GM12878 (cell line): ENCODE results near the gene GPR152. TPM values are rescaled to one million over a fixed set of nuclear protein-coding genes. Genes with fewer than 3 reads are reported as not detected.

Experiments
- ATAC-seq: fragments of 200-7000 bp; cut with Tn5 transposase; 3 replicates; pipeline ENCODE4 v1.9.1; 2020; ENCODE audit warnings: mild to moderate bottlenecking, moderate library complexity
- BruUV-seq: library from RNA; stranded (reverse); fragments of 400-500 nt; replicated peaks from 2 replicates; lab custom pipeline; 2021; lab: Mats Ljungman, UMichigan
- CTCF ChIA-PET: fragments of 300-600 bp; sonication (Branson Sonifier 250); formaldehyde crosslinking; extraction: SDS; loops from one replicate; lab custom pipeline; 2021; ENCODE audit warnings: inconsistent platforms; lab: Yijun Ruan, JAX
- POLR2A ChIA-PET: fragments of 350-600 bp; formaldehyde crosslinking; extraction: SDS; loops from one replicate; lab custom pipeline; 2021; ENCODE audit warnings: inconsistent platforms; lab: Charles Lee
- RAD21 ChIA-PET: fragments of 300-600 bp; sonication (Branson Sonifier 250); formaldehyde crosslinking; loops from one replicate; lab custom pipeline; 2023; ENCODE audit warnings: antibody characterized with exemption; ENCODE audit not compliant: unreplicated experiment; lab: Charles Lee
- SMC1A ChIA-PET: fragments of 300-600 bp; sonication (Branson Sonifier 250); formaldehyde crosslinking; loops from one replicate; lab custom pipeline; 2023; ENCODE audit not compliant: unreplicated experiment, uncharacterized antibody; lab: Charles Lee
- DNase-seq: peaks from one replicate; pipeline ENCODE4 v3.0.0-alpha.2; 2011; ENCODE audit warnings: low read depth, low spot score
- FAIRE-seq: peaks from 3 replicates; lab custom pipeline; 2011; peaks lifted over from hg19 to GRCh38; lab: Jason Lieb, UNC
- H2AFZ ChIP-seq: 2 replicates; pipeline ENCODE4 v1.6.0; 2011; ENCODE audit warnings: low read depth, low read length, control low read depth; ENCODE audit not compliant: control insufficient read depth
- H3K27ac ChIP-seq: 2 replicates; pipeline ENCODE4 v1.5.1; 2011; ENCODE audit warnings: control low read depth; ENCODE audit not compliant: control insufficient read depth, insufficient read depth
- H3K27me3 ChIP-seq, 2 experiments: replicated peaks in 1 of 2; 2 replicates each; pipeline versions ENCODE4 v1.6.0 to v1.6.1; 2011; ENCODE audit warnings: low read length in 1 of 2; ENCODE audit not compliant: control insufficient read depth in 2 of 2, insufficient read depth in 2 of 2
- H3K36me3 ChIP-seq, 2 experiments: 2 replicates each; pipeline ENCODE4 v1.5.1; 2011; ENCODE audit warnings: low read length in 1 of 2; ENCODE audit not compliant: control insufficient read depth in 2 of 2, insufficient read depth in 2 of 2
- H3K4me1 ChIP-seq: 2 replicates; pipeline ENCODE4 v1.6.1; 2011; ENCODE audit warnings: mild to moderate bottlenecking, low read length, moderate library complexity, mixed read lengths; ENCODE audit not compliant: control insufficient read depth, insufficient read depth
- H3K4me2 ChIP-seq: 2 replicates; pipeline ENCODE4 v1.6.0; 2011; ENCODE audit warnings: control low read depth; ENCODE audit not compliant: control insufficient read depth, insufficient read depth
- H3K4me3 ChIP-seq: fragments of 200-600 bp; sonication (generic); 2 replicates; pipeline ENCODE4 v1.5.1; 2016
- H3K79me2 ChIP-seq: 2 replicates; pipeline ENCODE4 v1.6.0; 2011; ENCODE audit warnings: low read length; ENCODE audit not compliant: control insufficient read depth, insufficient read depth
- H3K9ac ChIP-seq: 2 replicates; pipeline ENCODE4 v1.8.0; 2011; ENCODE audit warnings: low read length, control low read depth, mixed read lengths; ENCODE audit not compliant: control insufficient read depth, insufficient read depth
- H3K9me3 ChIP-seq: replicated peaks from 3 replicates; pipeline ENCODE4 v1.5.1; 2011; ENCODE audit warnings: mild to moderate bottlenecking, low read length; ENCODE audit not compliant: control insufficient read depth, insufficient read depth
- H4K20me1 ChIP-seq: 2 replicates; pipeline ENCODE4 v1.6.0; 2011; ENCODE audit not compliant: control insufficient read depth, insufficient read depth
- CHD1 ChIP-seq: IDR thresholded peaks from 2 replicates; pipeline ENCODE4 v1.6.1; 2012; ENCODE audit warnings: low read depth, low read length, improper control_type of control experiment
- EZH2 ChIP-seq: IDR thresholded peaks from 2 replicates; pipeline ENCODE4 v1.6.1; 2012; ENCODE audit warnings: low read depth, mild to moderate bottlenecking, control low read depth, inconsistent platforms, low read length, borderline replicate concordance; ENCODE audit not compliant: control insufficient read depth
- HSF1 ChIP-seq: fragments of 150-350 bp; IDR thresholded peaks from 2 replicates; pipeline ENCODE4 v1.6.1; 2014; ENCODE audit warnings: mild to moderate bottlenecking, low read depth, low read length
- NFYB ChIP-seq: IDR thresholded peaks from 2 replicates; pipeline ENCODE4 v1.6.1; 2011; ENCODE audit warnings: low read depth, mild to moderate bottlenecking, low read length, improper control_type of control experiment, moderate library complexity; ENCODE audit not compliant: insufficient read depth
- RCOR1 ChIP-seq: conservative IDR thresholded peaks from 2 replicates; pipeline ENCODE4 v1.6.1; 2012; ENCODE audit warnings: low read depth, low read length, improper control_type of control experiment
- RELB ChIP-seq: fragments of 450-650 bp; IDR thresholded peaks from 2 replicates; pipeline ENCODE4 v1.6.1; 2017; ENCODE audit warnings: low read depth, mild to moderate bottlenecking, moderate library complexity
- SIX5 ChIP-seq: IDR thresholded peaks from 2 replicates; pipeline ENCODE4 v1.6.1; 2011; ENCODE audit warnings: mild to moderate bottlenecking, low read depth, low read length, moderate library complexity; ENCODE audit not compliant: severe bottlenecking
- SMAD1 ChIP-seq: fragments of 450-650 bp; IDR thresholded peaks from 2 replicates; pipeline ENCODE4 v1.6.1; 2018; ENCODE audit warnings: mild to moderate bottlenecking, low read depth; ENCODE audit not compliant: partially characterized antibody
- SPI1 ChIP-seq: IDR thresholded peaks from 2 replicates; pipeline ENCODE4 v1.6.1; 2011; ENCODE audit warnings: low read depth, mild to moderate bottlenecking, low read length, moderate library complexity, borderline replicate concordance; ENCODE audit not compliant: insufficient read depth
- SUPT20H ChIP-seq: IDR thresholded peaks from 2 replicates; pipeline ENCODE4 v1.6.1; 2011; ENCODE audit warnings: low read depth, mild to moderate bottlenecking, low read length, moderate library complexity, borderline replicate concordance; ENCODE audit not compliant: control insufficient read depth
- TARDBP ChIP-seq: IDR thresholded peaks from 2 replicates; pipeline ENCODE4 v1.6.1; 2016; ENCODE audit warnings: borderline replicate concordance
- ZNF622 ChIP-seq: fragments of 450-650 bp; IDR thresholded peaks from 2 replicates; pipeline ENCODE4 v1.6.1; 2017; ENCODE audit warnings: mild to moderate bottlenecking, inconsistent platforms
- WGBS: methylation state at CpG from one replicate; pipeline ENCODE4 v1.1.6; 2016; ENCODE audit warnings: low lambda C conversion rate; ENCODE audit not compliant: insufficient replicate concordance, insufficient coverage; ENCODE audit errors: missing lambda C conversion rate; 5-methylcytosine and 5-hydroxymethylcytosine counted together
- in situ Hi-C: fragments of 300-500 bp; cut with MboI; formaldehyde crosslinking; loops from 9 replicates; pipeline ENCODE4 v1.14.3; 2018; ENCODE audit warnings: mixed read lengths
- intact Hi-C: fragments of 100-400 bp; cut with micrococcal nuclease; formaldehyde crosslinking; loops from one replicate; pipeline ENCODE4 v1.14.2; 2022; ENCODE audit not compliant: unreplicated experiment
- polyA plus RNA-seq, 11 experiments: library from polyadenylated mRNA; depleted of rRNA in 4 of 11; unstranded in 6 of 11; stranded (reverse) in 5 of 11; fragments of >200 nt; fragmentation: Nextera tagmentation in 4 of 11; fragmentation: Illumina TruSeq in 1 of 11; extraction: Ambion mirVana in 4 of 11; extraction: Trizol in 1 of 11; gene quantifications; 1 replicate in 1 of 11; 2 replicates in 10 of 11; pipeline versions ENCODE4 v1.2.1 to v1.2.3, GENCODE V29; 2011 to 2016; ENCODE audit warnings: inconsistent platforms in 2 of 11, missing spikeins in 2 of 11, low read depth in 1 of 11
- total RNA-seq, 4 experiments: library from RNA; depleted of rRNA in 3 of 4; stranded (reverse); fragments of >200 nt in 3 of 4; fragmentation: Illumina TruSeq in 1 of 4; extraction: Trizol in 1 of 4; gene quantifications; 2 replicates each; pipeline versions ENCODE4 v1.2.1 to v1.2.3, GENCODE V29; 2013 to 2021
- TF ChIP-seq, protein P1 (sequence below): fragments of 450-650 bp; IDR thresholded peaks from 2 replicates; pipeline ENCODE4 v1.6.1; 2017; ENCODE audit warnings: borderline replicate concordance
- TF ChIP-seq, protein P2 (sequence below): fragments of 450-650 bp; conservative IDR thresholded peaks from 2 replicates; pipeline ENCODE4 v1.6.1; 2017; ENCODE audit warnings: mild to moderate bottlenecking, moderate library complexity

Gene GPR152
- total and polyA plus RNA-seq, 10 of the 15 experiments (the other 5 are each of a cell fraction or from before 2014, with no cell fraction given): not detected

DNA sequence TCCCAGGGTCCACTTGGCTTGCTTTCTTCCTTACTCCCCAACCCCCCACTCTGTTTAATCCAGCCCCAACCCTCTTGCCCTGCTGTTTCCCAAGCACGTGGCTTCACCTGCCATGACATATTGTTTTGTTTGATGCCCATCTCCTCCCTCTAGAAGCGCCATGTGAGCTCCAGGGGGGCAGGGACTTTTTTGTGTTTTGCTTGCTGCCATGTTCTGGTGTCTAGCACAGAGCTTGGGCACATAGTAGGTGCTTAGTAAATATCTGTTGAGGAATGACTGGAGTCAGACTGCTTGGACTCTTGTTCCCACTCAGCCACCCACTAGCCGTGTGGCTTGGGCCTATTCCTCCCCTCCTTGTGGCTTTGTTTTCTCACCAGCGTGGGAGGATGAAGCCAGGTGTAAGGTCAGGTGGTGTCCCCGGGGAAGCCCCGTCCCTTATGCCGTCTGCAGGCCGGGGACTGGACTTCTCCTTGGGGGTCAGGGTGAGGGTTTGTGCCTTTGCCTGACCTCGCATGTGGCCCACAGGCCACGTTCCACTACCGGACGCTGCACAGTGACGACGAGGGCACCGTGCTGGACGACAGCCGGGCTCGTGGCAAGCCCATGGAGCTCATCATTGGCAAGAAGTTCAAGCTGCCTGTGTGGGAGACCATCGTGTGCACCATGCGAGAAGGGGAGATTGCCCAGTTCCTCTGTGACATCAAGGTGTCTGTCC is 34.1 kb upstream of the GPR152 start:
- Histone ChIP-seq H3K4me1 (peaks cover 44% of the 10 kb centered on the region), H3K79me2 (peaks cover 33% of the 10 kb centered on the region), H3K9ac (peak overlapping the region; percentile 25), H3K9me3 (no peaks in the 10 kb centered on the region), H3K27ac (peak overlapping the region; percentile 70), H3K36me3 (peaks cover 4 to 21% of the 10 kb centered on the region in 2 experiments; a peak in 3 of 4 replicates), H2AFZ (no peak overlapping the region; the same call in 1 of the 2 replicates), H3K4me2 (peak overlapping the region; percentile 80), H4K20me1 (no peaks in the 10 kb centered on the region), H3K4me3 (0 out of 2 replicates have a peak overlapping the region, but pooled peaks have one; percentile 1), H3K27me3 (no peaks in the 10 kb centered on the region)
- intact Hi-C loops: loop anchor here (2.0 to 10.0 kb wide), 3 partner anchors 20 to 222 kb away; partner anchors contain the start of genes GRK2 and POLD4
- RAD21 ChIA-PET: interaction anchor here (0.6 to 6.9 kb wide), 17 partner anchors 16 to 142 kb away, joined by 3 to 95 read pairs (median 4); partner anchors contain the start of genes PITPNM1, POLD4, PPP1CA and PTPRCAP
- 5% methylated on average over 20 of the region's 20 CpGs for WGBS
- DNase-seq: peak; percentile 87
- FAIRE-seq: peak; percentile 66
- SMC1A ChIA-PET: interaction anchor here (0.8 to 6.2 kb wide), 10 partner anchors 18 to 169 kb away, joined by 3 to 43 read pairs (median 6); partner anchors contain the start of genes PITPNM1, PTPRCAP, RAD9A and TMEM134
- in situ Hi-C loops: no loop called here
- peak; percentile 49 for ATAC-seq
- POLR2A ChIA-PET: interaction anchor here (0.6 to 6.8 kb wide), 17 partner anchors 10 to 142 kb away, joined by 3 to 112 read pairs (median 6); partner anchors contain the start of genes CLCF1, PITPNM1, POLD4 and PPP1CA
- CTCF ChIA-PET: interaction anchor here (1.3 to 6.7 kb wide), 5 partner anchors 18 to 135 kb away, joined by 5 to 37 read pairs (median 9); partner anchors contain the start of genes PITPNM1, PPP1CA, PTPRCAP and TBC1D10C
- no TSS peak for BruUV-seq
- TF ChIP-seq CHD1: no peak
- TF ChIP-seq RELB: peak; percentile 94
- TF ChIP-seq SUPT20H: no peak
- no peak for TF ChIP-seq ZNF622
- no peak for TF ChIP-seq EZH2
- TF ChIP-seq, protein P1, sequence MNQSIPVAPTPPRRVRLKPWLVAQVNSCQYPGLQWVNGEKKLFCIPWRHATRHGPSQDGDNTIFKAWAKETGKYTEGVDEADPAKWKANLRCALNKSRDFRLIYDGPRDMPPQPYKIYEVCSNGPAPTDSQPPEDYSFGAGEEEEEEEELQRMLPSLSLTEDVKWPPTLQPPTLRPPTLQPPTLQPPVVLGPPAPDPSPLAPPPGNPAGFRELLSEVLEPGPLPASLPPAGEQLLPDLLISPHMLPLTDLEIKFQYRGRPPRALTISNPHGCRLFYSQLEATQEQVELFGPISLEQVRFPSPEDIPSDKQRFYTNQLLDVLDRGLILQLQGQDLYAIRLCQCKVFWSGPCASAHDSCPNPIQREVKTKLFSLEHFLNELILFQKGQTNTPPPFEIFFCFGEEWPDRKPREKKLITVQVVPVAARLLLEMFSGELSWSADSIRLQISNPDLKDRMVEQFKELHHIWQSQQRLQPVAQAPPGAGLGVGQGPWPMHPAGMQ: no peak
- TF ChIP-seq RCOR1: peak; percentile 86; the same call in 1 of the 2 replicates
- no peak for TF ChIP-seq HSF1
- no peak for TF ChIP-seq NFYB
- 0 out of 2 replicates have a peak, but pooled peaks have one; percentile 86 for TF ChIP-seq TARDBP
- TF ChIP-seq, protein P2, sequence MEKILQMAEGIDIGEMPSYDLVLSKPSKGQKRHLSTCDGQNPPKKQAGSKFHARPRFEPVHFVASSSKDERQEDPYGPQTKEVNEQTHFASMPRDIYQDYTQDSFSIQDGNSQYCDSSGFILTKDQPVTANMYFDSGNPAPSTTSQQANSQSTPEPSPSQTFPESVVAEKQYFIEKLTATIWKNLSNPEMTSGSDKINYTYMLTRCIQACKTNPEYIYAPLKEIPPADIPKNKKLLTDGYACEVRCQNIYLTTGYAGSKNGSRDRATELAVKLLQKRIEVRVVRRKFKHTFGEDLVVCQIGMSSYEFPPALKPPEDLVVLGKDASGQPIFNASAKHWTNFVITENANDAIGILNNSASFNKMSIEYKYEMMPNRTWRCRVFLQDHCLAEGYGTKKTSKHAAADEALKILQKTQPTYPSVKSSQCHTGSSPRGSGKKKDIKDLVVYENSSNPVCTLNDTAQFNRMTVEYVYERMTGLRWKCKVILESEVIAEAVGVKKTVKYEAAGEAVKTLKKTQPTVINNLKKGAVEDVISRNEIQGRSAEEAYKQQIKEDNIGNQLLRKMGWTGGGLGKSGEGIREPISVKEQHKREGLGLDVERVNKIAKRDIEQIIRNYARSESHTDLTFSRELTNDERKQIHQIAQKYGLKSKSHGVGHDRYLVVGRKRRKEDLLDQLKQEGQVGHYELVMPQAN: peak; percentile 60; the same call in 1 of the 2 replicates
- TF ChIP-seq SPI1: peak; percentile 70
- no peak for TF ChIP-seq SIX5
- TF ChIP-seq SMAD1: peak; percentile 18
